K562 (cell line): Measurements from ENCODE around the gene VPREB1. TPM values are rescaled to one million over a fixed set of nuclear protein-coding genes. Genes with fewer than 3 reads are reported as not detected.

Experiments
- CBFA2T3 ChIP-seq: fragments of 450-650 bp; IDR thresholded peaks from 2 replicates; pipeline ENCODE4 v1.6.1; 2017
- CC2D1A ChIP-seq: fragments of 450-650 bp; IDR thresholded peaks from 2 replicates; pipeline ENCODE4 v1.6.1; 2017; ENCODE audit warnings: mild to moderate bottlenecking
- CCNT2 ChIP-seq: IDR thresholded peaks from 2 replicates; pipeline ENCODE4 v1.6.1; 2011; ENCODE audit warnings: borderline replicate concordance, low read depth, mild to moderate bottlenecking, moderate library complexity, mixed read lengths, low read length; ENCODE audit not compliant: insufficient read length; ENCODE audit errors: extremely low read depth
- DACH1 ChIP-seq: fragments of 450-650 bp; IDR thresholded peaks from 2 replicates; pipeline ENCODE4 v1.6.1; 2018; ENCODE audit not compliant: partially characterized antibody
- DIDO1 ChIP-seq: fragments of 450-650 bp; IDR thresholded peaks from 2 replicates; pipeline ENCODE4 v1.6.1; 2016; ENCODE audit warnings: low read depth, missing biosample characterization, missing genetic modification characterization
- FOXJ3 ChIP-seq: sonication (generic); formaldehyde crosslinking; IDR thresholded peaks from 2 replicates; pipeline ENCODE4 v1.4.0; 2020; ENCODE audit warnings: mild to moderate bottlenecking, missing genetic modification reagents
- FOXP1 ChIP-seq: sonication (generic); formaldehyde crosslinking; IDR thresholded peaks from 2 replicates; pipeline ENCODE4 v1.8.0; 2022; ENCODE audit warnings: mild to moderate bottlenecking, missing genetic modification reagents
- GATAD2B ChIP-seq: fragments of 450-650 bp; IDR thresholded peaks from 2 replicates; pipeline ENCODE4 v1.6.1; 2017; ENCODE audit warnings: mild to moderate bottlenecking, borderline replicate concordance
- HDAC2 ChIP-seq: fragments of 450-650 bp; IDR thresholded peaks from 2 replicates; pipeline ENCODE4 v1.6.1; 2016; ENCODE audit warnings: mild to moderate bottlenecking
- LEF1 ChIP-seq: fragments of 450-650 bp; IDR thresholded peaks from 2 replicates; pipeline ENCODE4 v1.6.1; 2016; ENCODE audit warnings: mild to moderate bottlenecking
- MAFK ChIP-seq: IDR thresholded peaks from 2 replicates; pipeline ENCODE4 v1.6.1; 2011; ENCODE audit warnings: low read length, improper control_type of control experiment
- MCM3 ChIP-seq: fragments of 450-650 bp; IDR thresholded peaks from 2 replicates; pipeline ENCODE4 v1.6.1; 2016
- NCOA1 ChIP-seq: fragments of 450-650 bp; IDR thresholded peaks from 2 replicates; pipeline ENCODE4 v1.6.1; 2016; ENCODE audit warnings: low read depth
- NCOR1 ChIP-seq: fragments of 450-650 bp; IDR thresholded peaks from 2 replicates; pipeline ENCODE4 v1.6.1; 2016; ENCODE audit warnings: mild to moderate bottlenecking, moderate library complexity
- NONO ChIP-seq, 2 experiments: fragments of 200-400 bp in 1 of 2; fragments of 450-650 bp in 1 of 2; formaldehyde crosslinking in 1 of 2; IDR thresholded peaks; 2 replicates each; pipeline ENCODE4 v1.6.1; 2017; ENCODE audit warnings: low read depth in 2 of 2, mild to moderate bottlenecking in 2 of 2, moderate library complexity in 2 of 2, low read length in 1 of 2
- NR2F6 ChIP-seq: fragments of 450-650 bp; formaldehyde crosslinking; IDR thresholded peaks from 2 replicates; pipeline ENCODE4 v1.4.0; 2020; ENCODE audit warnings: mild to moderate bottlenecking
- POLR2AphosphoS2 ChIP-seq: IDR thresholded peaks from 2 replicates; pipeline ENCODE4 v1.6.1; 2012; ENCODE audit warnings: low read length, improper control_type of control experiment
- PRPF4 ChIP-seq: fragments of 200-400 bp; formaldehyde crosslinking; IDR thresholded peaks from one replicate; pipeline ENCODE4 v1.6.1; 2017; ENCODE audit warnings: low read length, low read depth, mild to moderate bottlenecking; ENCODE audit not compliant: insufficient read depth, poor library complexity, severe bottlenecking
- PTBP1 ChIP-seq: fragments of 200-400 bp; formaldehyde crosslinking; IDR thresholded peaks from 2 replicates; pipeline ENCODE4 v1.6.1; 2017; ENCODE audit warnings: low read depth, low read length
- RFX1 ChIP-seq: fragments of 450-650 bp; IDR thresholded peaks from 2 replicates; pipeline ENCODE4 v1.6.1; 2016; ENCODE audit warnings: mild to moderate bottlenecking, moderate library complexity
- SAFB2 ChIP-seq: fragments of 200-400 bp; formaldehyde crosslinking; IDR thresholded peaks from 2 replicates; pipeline ENCODE4 v1.6.1; 2018; ENCODE audit warnings: borderline replicate concordance, low read length, low read depth, moderate library complexity; ENCODE audit not compliant: severe bottlenecking
- SREBF2 ChIP-seq: sonication (generic); formaldehyde crosslinking; IDR thresholded peaks from 2 replicates; pipeline ENCODE4 v1.4.0; 2020; ENCODE audit warnings: mild to moderate bottlenecking, missing genetic modification reagents
- TSC22D4 ChIP-seq: fragments of 450-650 bp; IDR thresholded peaks from 2 replicates; pipeline ENCODE4 v1.6.1; 2016; ENCODE audit warnings: missing genetic modification characterization, missing biosample characterization, control low read depth
- ZNF277 ChIP-seq: fragments of 250-450 bp; sonication (Bioruptor Pico); IDR thresholded peaks from 2 replicates; pipeline ENCODE4 v1.8.0; 2022; ENCODE audit warnings: inconsistent platforms, mild to moderate bottlenecking, moderate library complexity, borderline replicate concordance
- ZNF609 ChIP-seq: sonication (generic); formaldehyde crosslinking; IDR thresholded peaks from 2 replicates; pipeline ENCODE4 v1.8.1; 2023; ENCODE audit warnings: missing genetic modification reagents, mild to moderate bottlenecking, borderline replicate concordance
- ZNF644 ChIP-seq: fragments of 200-800 bp; sonication (Bioruptor generic); IDR thresholded peaks from 2 replicates; pipeline ENCODE4 v1.6.1; 2016; ENCODE audit warnings: low read depth, missing genetic modification characterization, missing compliant biosample characterization
- polyA plus RNA-seq, 8 experiments: library from polyadenylated mRNA; depleted of rRNA in 4 of 8; stranded (reverse) in 5 of 8; unstranded in 3 of 8; fragments of >200 nt; fragmentation: Nextera tagmentation in 2 of 8; fragmentation: Illumina TruSeq in 1 of 8; extraction: Ambion mirVana in 2 of 8; extraction: Trizol in 1 of 8; gene quantifications; 2 replicates each; pipeline versions ENCODE4 v1.2.1 to v1.2.3, GENCODE V29; 2011 to 2014; ENCODE audit warnings: inconsistent platforms in 1 of 8, missing spikeins in 1 of 8
- total RNA-seq, 7 experiments: library from RNA; depleted of rRNA in 6 of 7; stranded (reverse); fragments of >200 nt in 6 of 7; fragmentation: Illumina TruSeq in 2 of 7; extraction: Trizol in 2 of 7; gene quantifications; 2 replicates each; pipeline versions ENCODE4 v1.2.1 to v1.2.3, GENCODE V29; 2011 to 2021; ENCODE audit warnings: low replicate concordance in 1 of 7

The VPREB1 gene
- total and polyA plus RNA-seq, 9 of the 15 experiments (the other 6 are each of a cell fraction or from before 2014, with no cell fraction given), result not detected

DNA sequence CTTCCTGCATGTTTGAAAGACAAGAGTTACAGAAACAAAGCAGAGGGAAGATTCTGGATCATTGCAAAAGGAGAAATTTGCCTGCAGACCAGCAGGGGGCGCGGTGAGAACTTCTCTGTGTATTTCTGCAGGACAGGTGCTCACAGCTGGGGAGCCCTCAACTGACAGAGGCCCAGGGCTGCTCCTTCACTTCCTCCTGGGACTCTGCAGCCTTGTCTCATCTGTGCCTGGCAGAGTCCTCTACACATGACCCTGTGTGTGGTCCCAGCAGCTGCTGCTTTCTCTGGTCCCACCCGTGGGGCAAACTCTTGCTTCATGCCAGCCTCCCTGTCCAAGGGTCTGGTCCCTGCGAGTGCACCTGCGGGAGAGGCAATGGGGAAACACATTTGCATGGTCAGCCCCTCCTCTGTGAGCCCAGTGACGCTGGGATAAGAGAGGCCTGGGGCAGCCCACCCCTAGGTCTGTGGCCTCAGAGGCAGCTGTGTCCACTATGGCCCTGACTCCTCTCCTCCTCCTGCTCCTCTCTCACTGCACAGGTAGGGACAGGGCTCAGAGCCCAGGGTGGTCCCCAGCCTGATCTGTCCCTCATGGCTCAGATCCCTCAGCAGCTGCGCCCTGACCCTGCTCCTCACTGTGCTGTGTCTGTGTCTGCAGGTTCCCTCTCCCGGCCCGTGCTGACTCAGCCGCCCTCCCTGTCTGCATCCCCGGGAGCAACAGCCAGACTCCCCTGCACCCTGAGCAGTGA, 43.2 kb upstream of the VPREB1 start (continued):
- TF ChIP-seq ZNF609 (no peak), RFX1 (no peak), NONO (IDR thresholded peaks at IDR 0.05; ENCODE audit: low read depth in 2 of 2, low read length in 1 of 2) (peak in 1 of 2 experiments; percentile 36; a peak in 1 of 4 replicates), TSC22D4 (tag) (no peak), LEF1 (no peak), PRPF4 (no peak), GATAD2B (no peak), MCM3 (no peak), DACH1 (peak; percentile 29), FOXP1 (CRISPR knock-in tag) (no peak), MAFK (peak; percentile 59; the same call in 1 of the 2 replicates), SAFB2 (no peak), NCOR1 (no peak), CC2D1A (no peak), ZNF644 (no peak), CCNT2 (no peak), DIDO1 (tag) (no peak), PTBP1 (no peak), HDAC2 (no peak), POLR2AphosphoS2 (no peak), CBFA2T3 (no peak), NR2F6 (CRISPR knock-in tag) (no peak), ZNF277 (peak; percentile 40; the same call in 1 of the 2 replicates), FOXJ3 (no peak), NCOA1 (no peak), SREBF2 (no peak)
